HG03045 (cell line): Measurements from ENCODE around the gene UBAC1.
"Not testable (repeated sequence)": the region's sequence is repeated elsewhere in the genome, so short reads cannot be mapped to it uniquely, and the experiment has no call there.

ENCODE experiments used
- ATAC-seq: cut with Tn5 transposase; IDR thresholded peaks from one replicate; pipeline ENCODE4 v1.9.1; 2021; ENCODE audit warnings: mild to moderate bottlenecking, moderate library complexity; ENCODE audit not compliant: unreplicated experiment

Gene UBAC1

DNA sequence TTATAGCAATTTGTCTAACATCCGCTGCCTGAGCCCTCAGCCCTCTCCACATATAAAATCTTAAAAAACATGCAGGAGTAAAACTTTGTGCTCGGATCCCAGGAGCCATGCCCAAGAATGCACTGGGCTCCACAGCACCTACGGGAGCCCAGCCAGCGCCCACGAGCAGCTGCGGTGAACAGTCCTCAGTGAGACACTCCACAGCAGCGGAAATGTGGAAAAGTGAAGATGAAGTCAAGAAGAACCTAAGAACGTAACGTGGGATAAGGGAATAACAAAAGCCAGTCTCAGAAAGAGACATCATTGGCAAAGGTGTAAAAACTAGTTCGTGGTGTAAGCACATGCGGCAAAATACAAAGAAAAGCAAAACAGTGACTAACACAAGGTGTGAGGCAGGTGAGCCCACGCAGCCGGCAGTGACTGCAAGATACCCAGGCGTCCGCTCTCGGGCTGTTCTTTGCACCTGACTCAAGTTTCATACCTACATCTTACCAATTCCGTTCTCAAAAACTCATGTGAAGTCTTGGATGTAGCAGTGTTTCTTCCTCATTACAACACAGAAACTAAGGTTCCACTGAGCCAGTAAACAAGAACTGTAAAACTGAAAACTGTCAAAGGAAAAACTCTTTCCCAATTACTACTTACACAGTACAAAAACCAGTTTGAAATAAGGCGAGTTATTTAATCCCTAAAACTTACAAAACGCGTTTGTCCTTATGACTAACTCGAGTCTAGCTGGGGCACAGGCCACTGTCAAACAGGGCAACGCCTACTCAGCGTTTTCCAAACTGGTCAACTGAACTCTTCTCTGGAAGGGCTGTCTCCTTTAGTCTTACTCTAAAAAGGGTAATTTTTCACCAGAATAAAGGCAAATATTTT is 55.6 kb downstream of the UBAC1 start:
- no peak for ATAC-seq

DNA sequence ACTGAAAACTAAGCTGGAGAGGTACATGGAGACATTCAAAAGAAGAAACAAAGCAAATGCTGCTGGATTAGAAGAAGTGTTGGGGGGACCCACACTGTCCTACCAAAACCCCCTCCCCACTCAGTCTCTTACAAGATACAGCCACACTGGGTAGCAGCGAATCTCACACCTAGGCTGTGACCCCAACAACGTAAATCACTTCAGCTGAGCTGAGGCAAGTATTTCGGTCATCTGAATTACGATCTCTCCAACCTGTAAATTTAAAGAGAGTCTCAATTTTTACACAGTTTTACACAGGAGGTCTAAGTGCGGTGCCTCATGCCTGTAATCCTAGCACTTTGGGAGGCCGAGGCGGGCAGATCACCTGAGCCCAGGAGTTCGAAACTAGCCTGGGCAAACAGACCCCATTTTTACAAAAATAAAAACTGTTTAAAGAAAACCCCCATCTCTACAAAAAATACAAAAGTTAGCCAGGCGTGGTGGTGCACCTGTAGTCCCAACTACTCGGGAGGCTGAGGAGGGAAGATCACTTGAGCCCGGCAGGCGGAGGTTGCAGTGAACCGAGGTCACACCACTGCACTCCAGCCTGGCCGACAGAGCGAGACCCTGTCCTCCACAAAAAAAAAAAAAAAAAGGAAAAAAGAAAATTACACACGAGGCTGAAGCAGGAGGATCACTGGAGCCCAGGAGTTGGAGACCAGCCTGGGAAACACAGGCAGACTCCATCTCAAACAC is 57.2 kb downstream of the UBAC1 start:
- no peak for ATAC-seq

DNA sequence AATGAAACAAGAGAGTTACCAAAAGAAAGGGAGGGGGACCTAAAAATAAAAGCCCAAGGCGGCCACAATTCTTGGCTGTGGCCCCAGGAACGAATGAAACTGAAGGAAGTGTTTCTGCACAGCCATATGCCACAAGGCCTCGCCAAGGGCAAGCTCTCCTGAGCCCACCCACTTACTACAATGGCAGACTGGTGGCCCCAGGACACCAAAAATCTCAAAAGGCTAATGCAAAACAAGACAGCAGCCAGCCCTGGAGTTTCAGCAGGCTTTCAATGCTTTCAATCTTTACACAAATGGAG is 57.9 kb downstream of the UBAC1 start:
- ATAC-seq: no peak

DNA sequence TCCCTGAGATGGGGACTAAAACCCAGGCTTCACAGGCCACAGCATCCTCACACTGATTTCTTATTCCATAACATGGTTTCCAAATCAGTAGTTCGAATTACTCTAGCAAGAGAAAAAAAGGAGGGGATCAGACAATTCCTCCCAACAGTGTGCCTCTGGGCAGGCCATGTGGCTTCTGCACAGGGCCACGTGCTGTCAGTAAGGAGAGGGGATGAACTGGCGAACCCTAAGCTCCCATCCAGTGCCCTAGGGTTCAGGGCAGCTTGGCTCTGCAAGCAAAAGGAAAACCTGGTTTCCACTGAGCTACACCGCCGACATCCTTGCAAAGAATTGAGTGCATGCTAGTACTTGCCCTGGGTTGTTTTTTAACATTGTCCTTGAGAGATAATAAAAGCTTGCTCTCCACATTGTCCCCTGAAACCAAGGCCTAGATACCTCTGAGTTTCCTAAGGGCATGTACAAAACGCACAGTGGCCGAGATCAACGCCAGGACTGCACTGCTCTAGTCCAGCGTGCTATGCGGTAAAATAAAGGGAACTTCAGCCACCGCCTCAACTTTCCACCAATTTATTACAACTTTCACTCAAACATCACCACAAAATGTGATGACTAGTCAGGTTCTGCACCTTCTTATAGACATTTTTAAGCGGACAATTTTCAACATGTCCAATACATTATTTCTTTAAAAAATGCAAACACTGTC is 58.4 kb downstream of the UBAC1 start:
- ATAC-seq: no peak

DNA sequence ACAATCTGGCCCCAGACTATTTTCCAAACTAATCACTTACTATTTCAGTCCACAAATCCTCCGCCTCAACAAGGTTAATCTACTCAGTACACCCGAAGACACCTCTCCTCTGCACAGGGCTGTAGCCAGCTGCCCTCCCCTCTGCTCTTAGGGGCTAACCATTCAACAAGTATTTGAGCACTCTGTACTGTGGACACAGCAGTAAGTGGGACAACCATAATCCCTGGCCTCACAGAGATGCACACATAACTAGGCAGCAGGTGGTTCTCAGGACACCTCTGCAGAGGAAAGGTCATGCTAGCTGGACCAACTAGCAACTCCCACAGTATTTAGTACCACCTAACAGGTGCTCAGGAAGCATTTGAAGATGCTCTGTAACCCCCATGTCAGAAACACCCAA is 59.3 kb downstream of the UBAC1 start:
- ATAC-seq: no peak

DNA sequence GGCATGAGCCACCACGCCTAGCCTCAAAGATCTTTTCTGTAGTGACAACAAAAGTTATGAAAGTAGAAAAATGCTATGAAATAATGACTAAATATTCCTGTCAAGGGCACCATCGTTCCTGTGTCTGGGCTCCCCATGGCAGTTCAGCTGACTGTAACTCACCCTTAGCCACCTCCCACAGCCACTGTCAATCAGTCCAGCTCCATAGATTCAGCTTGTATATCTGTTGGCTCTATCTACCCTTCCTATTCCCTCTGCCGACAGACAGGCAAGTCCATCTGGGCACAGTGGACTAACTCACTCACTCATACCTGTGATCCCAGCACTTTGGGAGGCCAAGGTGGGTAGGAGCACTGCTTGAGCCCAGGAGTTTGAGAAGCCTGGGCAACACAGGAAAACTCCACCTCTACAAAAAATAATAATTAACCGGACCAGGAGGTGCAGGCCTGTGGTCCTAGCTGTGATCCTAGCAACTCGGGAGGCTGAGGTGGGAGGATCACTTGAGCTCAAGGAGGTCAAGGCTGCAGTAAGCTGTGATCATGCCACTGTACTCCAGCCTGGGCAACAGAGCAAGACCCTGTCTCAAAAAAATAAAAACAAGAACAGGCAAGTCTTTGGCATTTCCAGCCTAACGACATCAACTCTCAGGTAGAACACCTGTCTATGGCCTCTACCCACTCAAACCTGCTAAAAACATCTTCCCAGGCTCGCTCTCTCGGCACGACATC is 60.0 kb downstream of the UBAC1 start:
- ATAC-seq: no peak

DNA sequence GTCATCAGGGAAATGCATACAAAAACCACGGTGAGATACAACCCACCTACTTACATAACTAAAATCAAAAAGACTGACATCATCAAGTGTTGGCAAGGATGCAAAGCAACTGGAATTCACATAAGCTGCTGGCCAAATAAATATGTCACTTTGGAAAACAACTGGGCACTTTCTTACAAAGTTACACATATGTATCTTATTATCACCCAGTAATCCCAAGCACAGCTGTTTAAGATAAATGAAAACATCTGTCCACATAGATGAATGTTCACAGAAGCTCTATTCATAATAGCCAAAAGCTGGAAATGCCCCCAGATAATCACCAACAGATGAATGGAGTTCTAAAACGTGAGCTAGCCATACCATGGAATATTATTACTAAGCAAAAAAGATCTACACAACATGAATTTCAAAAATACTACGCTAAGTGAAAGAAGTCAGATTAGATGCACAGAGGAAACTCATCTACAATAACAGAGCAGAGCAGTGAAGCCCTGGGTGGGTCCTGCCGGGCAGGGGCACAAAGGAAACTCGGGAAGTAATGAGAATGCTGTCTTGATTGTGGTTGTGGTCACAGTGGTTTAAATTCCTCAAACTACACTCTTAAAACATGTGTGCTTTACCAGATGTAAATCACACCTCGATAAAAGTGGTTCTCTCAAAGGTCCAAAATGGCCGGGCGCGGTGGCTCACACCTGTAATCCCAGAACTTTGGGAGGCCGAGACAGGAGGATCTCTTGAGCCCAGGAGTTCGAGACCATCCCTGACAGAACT is 62.4 kb downstream of the UBAC1 start:
- no peak for ATAC-seq

DNA sequence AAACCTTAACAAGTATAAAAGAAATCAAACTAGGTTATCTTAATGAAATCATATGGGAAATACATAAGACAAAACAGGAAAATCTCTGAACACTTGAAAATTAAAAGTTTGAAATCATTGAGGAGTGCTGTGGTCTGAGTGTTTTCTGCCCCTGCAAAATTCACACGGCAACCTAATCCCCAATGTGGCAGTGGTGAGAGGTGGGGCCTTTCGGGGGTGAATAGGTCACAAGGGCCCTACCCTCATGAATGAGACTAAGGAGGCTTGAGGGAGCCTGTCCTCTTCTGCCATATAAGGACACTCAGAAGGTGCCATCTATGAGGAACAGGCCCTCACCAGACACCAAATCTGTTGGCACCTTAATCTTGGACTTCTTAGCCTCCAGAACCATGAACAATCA is 64.5 kb downstream of the UBAC1 start:
- no peak for ATAC-seq

DNA sequence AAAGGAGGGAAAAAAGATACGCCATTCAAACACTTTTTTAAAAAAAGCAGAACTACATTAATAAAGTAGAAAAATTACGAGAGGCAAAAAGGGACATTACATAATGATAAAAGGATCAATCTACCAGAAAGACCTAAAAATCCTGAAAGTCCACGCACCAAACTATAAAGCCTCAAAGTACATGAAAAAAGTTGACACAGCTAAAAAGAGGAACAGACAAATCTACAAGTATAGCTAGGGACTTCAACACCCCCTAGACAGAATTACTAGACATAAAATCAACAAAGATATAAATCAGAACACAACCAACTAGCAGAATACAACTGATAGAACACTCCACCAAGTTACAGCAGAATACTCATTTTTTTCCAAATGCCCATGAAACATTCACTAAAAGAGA is 65.0 kb downstream of the UBAC1 start:
- no peak for ATAC-seq

DNA sequence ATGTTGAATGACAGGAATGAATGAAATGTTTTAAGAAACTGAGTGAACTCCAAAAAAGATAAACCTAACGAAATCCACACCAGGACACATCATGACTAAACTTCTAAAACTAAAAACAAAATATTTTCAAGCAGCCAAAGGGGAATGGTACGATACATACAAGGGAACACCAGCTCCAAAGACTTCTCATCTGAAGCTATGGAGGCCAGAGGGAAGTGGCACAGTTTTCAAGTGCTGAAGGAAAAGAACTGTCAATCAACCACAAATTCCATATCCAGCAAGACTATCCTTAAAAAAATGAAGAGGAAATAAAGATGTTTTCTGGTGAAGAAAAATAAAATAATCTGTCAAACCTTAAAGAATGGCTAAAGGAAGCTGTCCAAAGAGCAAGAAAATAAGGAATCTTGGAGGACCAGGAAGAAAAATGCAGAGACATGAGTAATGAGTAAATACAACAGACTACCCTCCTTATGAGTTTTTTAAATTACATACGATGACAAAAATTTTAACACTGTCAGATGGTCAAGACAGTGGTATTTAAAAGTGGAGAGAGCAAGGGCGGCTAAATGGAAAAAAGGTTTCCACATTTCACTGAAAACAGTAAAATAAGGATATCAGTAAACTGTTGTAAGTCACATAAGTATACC is 65.8 kb downstream of the UBAC1 start:
- no peak for ATAC-seq

DNA sequence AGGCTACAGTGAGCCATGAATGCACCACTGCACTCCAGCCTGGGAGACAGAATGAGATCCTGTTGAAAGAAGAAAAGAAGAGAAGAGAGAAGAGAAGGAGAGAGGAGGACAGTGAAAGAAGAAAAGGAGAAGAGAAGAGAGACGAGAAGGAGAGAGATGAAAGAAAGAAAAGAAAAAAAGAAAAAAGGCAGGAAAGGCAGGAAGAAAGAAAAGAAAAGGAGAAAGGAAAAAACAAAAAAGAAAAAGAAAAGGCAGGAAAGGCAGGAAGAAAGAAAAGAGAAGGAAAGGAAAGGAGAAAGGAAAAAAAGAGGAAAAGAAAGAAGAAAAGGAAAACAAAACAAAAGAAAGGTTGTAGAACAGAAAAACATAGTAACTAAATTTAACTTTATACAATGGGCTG is 68.1 kb downstream of the UBAC1 start:
- no peak for ATAC-seq

DNA sequence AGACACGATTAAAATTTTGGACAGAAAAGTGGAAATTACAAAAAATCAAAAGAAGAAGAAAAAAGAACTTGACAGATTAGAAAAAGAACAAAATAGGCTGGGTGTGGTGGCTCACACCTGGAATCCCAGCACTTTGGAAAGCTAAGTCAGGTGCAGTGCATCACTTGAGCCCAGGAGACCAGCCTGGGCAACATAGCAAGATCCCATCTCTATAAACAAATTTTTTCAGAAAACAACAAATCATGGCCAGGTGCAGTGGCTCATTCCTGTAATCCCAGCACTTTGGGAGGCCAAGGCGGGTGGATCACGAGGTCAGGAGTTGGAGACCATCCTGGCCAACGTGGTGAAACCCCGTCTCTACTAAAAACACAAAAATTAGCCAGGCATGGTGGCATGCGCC is 68.8 kb downstream of the UBAC1 start:
- ATAC-seq: not testable (repeated sequence)

DNA sequence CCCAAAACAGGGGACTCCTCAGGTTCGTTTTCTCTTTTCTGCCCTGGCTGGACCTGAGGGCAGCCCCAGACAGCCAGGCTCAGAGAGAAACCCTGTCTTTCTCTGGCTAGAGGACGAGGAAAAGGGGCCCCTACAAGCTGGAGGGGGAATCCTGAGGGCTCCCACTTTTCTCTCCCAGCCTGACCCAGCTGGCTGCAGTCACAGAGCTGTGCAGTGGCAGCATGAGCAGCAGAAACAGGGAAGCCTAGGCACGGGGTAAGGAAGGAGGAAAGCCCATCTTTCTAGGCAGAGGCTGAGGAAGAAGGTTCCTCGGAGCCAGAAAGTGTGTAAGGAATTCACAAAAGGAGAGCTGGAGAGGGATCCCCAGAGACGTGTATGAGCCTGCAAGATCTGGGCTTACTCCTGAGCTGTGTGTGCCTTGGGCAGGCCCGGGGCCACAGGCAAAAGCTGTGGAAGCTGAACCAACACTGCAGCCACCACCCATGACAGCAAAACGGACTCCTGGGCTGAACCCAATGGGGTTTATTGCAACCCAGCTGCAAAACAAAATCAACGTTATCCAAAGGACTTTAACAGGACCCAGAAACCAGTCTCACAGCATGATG is 70.0 kb downstream of the UBAC1 start:
- no peak for ATAC-seq

DNA sequence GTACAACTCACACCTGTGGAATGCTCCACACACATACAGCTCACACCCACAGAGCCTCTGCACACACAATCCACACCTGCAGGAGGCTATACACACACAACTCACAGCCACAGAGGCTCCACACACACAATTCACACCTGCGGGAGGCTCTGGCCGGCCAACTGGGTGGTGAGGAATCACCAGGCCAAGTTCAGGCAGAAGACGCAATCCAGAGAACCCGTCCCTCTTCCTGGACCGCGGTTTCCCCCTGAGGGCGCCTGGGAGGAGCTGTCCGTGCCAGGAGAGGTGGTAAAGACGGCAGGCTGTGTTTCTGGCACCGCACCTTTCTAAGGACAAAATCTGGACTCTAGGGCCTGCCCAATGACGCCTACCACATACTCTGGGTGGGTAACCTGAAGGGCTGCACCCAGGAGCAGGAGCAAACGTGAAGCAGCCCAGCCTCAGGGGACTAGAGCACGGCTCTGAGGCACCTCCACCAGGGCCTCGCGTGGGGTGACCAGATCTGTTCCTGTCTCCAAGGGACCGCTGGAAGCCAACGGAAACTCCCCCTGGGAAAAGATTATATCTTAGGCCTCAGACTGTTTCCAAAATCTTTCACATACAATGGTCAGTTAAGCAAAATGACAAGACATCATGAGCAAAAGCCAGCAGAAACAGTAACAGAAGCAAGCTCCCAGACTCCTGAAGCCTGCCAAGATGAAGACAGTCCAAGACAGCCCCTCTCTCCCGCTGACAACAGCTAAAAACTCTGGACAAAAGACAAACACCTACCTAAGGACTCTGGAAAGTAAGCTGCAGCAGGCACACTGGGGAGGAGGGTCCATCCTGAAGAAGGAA is 70.8 kb downstream of the UBAC1 start:
- no peak for ATAC-seq

DNA sequence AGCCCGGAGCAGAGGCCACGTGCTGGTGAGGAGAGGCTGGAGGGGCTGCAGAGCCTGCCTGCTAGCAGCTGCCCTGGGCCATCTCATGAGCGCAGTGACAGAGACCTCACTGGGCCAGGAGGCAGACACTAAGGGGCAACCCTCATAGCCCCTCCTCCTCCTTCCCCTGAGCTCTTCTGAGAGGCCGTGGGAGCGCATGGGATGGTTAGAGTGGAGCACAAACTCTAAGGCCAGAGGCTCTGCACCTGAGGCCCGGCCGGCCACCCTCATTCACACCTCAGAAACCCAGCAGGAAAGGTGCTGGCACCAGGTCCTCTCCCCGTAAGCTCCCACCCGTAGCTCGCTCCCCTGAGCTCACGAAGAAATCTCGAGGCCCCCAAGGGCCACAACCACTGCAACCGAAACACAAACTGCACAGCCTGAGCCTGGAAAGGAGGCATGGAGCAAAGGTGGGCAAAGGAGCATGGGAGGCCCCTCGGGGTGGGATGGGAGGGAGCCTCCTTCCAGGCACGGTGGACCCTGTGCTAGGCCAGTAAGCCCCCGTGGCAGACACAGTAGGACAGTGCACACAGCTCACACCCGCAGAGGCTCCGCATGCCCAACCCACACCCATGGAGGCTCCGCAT is 71.5 kb downstream of the UBAC1 start:
- no peak for ATAC-seq

DNA sequence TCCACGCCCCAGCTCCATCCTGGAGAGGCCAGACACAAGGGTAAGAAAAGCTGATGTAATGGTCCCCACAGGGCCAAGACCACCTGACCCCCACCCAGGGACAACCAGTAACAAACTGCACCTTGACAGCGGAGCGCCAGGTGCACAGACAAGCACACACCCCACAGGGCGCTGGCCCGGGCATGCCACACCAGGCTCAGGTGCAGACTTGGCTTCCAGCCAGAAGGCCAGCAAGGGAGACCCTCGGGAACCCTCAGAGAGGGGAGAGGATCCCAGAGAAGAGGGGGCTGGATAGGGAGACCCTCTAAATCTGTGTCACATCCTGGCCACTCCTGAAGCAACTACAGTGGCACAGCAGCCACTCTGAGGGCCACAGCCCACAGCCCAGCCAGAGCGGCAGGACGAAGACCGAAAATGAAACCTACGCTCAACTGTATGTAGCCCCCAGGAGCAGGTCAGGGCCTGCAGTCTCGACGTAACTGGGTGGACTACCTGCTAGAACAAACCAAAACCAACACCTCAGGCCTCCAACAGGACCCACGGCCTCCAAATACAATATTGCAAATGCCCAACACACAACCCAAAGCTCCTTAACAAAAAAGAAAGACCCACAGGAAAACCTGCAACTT is 72.3 kb downstream of the UBAC1 start:
- ATAC-seq: no peak

DNA sequence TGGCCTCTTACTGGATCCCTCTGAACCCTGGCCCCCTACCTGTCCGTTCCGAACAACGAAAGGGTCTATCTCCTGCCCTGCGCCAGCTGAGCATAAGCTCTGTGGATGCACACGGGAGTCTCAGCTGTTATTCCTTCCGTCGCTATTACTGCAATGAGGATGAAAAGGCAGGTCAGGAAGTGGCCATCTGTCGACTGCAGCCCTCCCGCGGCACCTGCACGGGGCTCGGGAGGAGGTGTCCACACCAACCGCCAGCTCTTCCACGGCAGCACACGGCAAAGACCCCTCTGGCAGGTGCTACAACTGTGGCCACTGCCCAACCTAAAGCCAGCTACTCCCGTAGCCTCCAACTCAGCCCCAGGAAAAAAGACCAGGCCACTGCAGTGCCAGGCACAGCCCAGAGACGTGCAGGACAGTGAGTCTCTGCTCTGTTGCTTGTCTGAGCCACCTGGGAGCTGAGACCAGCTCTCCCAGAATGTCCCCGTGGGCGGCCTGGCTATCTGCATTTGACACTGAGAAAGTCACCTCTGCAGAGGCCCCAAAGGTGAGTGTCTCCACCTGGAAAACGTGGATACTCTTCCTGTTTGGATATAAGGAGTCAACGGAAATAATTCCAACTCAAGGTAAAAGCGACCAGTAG is 72.9 kb downstream of the UBAC1 start:
- no peak for ATAC-seq
